Activated CD4-positive, alpha-beta T cell treated with anti-CD3 and anti-CD28 coated beads, Interleukin-2, amount 10 ng/mL, durations not matched to agents 7 days and 5 days (primary cell): ENCODE results near the gene NUDT21. TPM values are rescaled to one million over a fixed set of nuclear protein-coding genes. Genes with fewer than 3 reads are reported as not detected.
"Not testable (repeated sequence)": the region's sequence is repeated elsewhere in the genome, so short reads cannot be mapped to it uniquely, and the experiment has no call there.

Experiments
- CTCF ChIA-PET: fragments of 350-600 bp; sonication (Branson Sonifier 250); formaldehyde crosslinking; loops from one replicate; lab custom pipeline; 2021; ENCODE audit warnings: antibody characterized with exemption; lab: Charles Lee
- POLR2A ChIA-PET: fragments of 350-600 bp; sonication (Branson Sonifier 250); formaldehyde crosslinking; loops from one replicate; lab custom pipeline; 2021; ENCODE audit warnings: antibody characterized with exemption; lab: Charles Lee
- DNase-seq: peaks from one replicate; pipeline ENCODE4 v3.0.0-alpha.2; 2020
- H3K27ac Mint-ChIP-seq: one replicate; pipeline ENCODE4 v1.8.0; 2021; ENCODE audit warnings: mild to moderate bottlenecking, moderate library complexity, mixed read lengths
- H3K27me3 Mint-ChIP-seq: one replicate; pipeline ENCODE4 v1.8.0; 2021; ENCODE audit warnings: mixed read lengths
- H3K36me3 Mint-ChIP-seq: one replicate; pipeline ENCODE4 v1.8.0; 2021; ENCODE audit warnings: low read depth, mixed read lengths
- H3K4me1 Mint-ChIP-seq: one replicate; pipeline ENCODE4 v1.8.0; 2021; ENCODE audit warnings: mixed read lengths
- H3K4me3 Mint-ChIP-seq: one replicate; pipeline ENCODE4 v1.8.0; 2021; ENCODE audit warnings: mild to moderate bottlenecking, moderate library complexity, mixed read lengths
- H3K9me3 Mint-ChIP-seq: one replicate; pipeline ENCODE4 v1.8.0; 2021; ENCODE audit warnings: mixed read lengths
- total RNA-seq, 2 experiments: library from RNA; stranded (reverse); gene quantifications; one replicate each; pipeline ENCODE4 v1.2.3, GENCODE V29; 2021

The NUDT21 gene
- total RNA-seq: 100 to 1,000 TPM; 213 to 241 TPM

DNA sequence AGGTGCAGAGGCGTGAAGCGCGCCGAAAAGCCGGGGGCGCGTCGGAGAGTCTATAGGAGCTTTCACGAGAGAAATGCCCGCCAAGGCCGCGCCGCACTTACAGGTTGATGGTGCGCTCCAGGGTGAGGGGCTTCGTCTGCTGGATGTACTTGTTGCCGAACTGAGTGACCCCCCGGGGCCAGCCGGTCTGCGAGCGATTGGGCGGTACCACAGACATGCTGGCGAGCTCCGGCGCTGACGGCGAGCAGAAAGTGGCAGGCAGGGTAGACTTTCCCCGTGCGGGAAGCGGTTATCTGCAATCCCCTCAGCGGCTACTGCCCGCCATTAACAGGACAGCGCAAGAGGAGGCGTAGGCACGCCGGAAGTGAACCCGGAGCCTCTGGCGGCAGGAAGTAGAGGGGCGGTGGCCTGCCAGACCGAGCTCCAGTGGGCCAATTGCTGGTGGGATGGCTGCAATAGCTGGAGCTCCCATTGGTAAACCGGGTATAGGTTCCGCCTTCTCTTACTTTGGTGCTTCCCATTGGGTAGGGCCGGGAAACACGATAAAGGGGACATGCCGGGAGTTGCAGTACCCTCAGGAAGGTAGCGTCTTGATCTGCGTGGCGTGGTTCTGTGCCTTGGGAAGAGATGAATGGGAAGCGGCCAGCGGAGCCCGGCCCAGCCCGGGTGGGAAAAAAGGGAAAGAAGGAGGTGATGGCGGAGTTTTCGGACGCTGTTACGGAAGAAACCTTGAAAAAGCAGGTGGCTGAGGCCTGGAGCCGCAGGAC lies at the start of gene NUDT21, which contains the start of gene OGFOD1:
Gene NUDT21 (minus strand): TSS at position 347 of the 767 bp plus-strand sequence. CDS start 130 bp downstream, at position 217.
Gene OGFOD1 (plus strand): TSS at position 569 of the 767 bp plus-strand sequence. CDS start 59 bp downstream, at position 628.
- Mint-ChIP-seq H3K27ac (peak within 1 kb of the TSS; percentile 95), H3K4me3 (peak within 1 kb of the TSS; percentile 93), H3K27me3 (no peaks in the 10 kb centered on the region), H3K9me3 (no peaks in the 10 kb centered on the region), H3K36me3 (peaks cover 47% of the 10 kb centered on the region), H3K4me1 (peaks cover 57% of the 10 kb centered on the region)
- ChIA-PET CTCF (interaction anchor here (0.7 to 1.4 kb wide), 4 partner anchors 9 to 24 kb away, joined by 3 to 6 read pairs (median 4); no protein-coding TSS in a partner anchor), POLR2A (interaction anchor here (0.6 kb wide), 1 partner anchor 70 kb away, joined by 3 read pairs; no protein-coding TSS in a partner anchor)
- DNase-seq: peak; percentile 96

DNA sequence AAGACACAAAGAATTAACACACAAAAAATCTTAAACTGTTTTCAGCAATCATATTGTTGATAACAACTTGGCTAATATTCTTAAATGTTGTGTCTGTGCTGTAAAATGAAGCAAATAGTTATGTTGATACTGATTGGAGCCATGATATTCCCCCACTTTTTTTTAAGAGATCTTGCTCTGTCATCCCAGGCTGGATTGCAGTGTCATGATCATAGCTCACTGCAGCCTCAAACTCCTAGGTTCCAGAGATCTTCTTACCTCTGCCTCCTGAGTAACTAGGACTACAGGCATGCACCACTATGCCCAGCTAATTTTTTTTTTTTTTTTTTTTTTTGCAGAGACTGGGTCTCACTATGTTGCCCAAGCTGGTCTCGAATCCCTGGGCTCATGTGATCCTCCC lies 42.7 kb upstream of the NUDT21 start:
- Mint-ChIP-seq H3K4me3 (no peak overlapping the region), H3K27ac (no peak overlapping the region), H3K9me3 (no peaks in the 10 kb centered on the region), H3K36me3 (peaks cover 16% of the 10 kb centered on the region), H3K4me1 (no peaks in the 10 kb centered on the region), H3K27me3 (no peaks in the 10 kb centered on the region)
- CTCF ChIA-PET: interaction anchor here (0.6 kb wide), 1 partner anchor 27 kb away, joined by 3 read pairs; no protein-coding TSS in a partner anchor
- POLR2A ChIA-PET: no interaction called here
- DNase-seq: no peak

DNA sequence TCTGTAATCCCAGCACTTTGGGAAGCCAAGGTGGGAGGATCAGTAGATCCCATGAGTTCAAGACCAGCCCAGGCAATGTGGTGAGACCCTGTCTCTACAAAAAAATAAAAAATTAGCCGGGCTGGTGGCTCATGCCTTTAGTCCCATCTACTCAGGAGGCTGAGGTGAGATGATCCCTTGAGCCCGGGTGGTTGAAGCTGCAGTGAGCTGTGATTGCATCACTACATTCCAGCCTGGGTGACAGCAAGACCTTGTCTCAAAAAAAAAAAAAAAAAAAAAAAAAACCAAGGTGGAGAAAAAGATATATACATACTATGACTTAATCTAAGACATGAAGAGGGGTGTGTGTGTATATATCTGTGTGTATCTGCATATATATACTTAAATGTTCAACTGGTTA lies 42.0 kb upstream of the NUDT21 start:
- Mint-ChIP-seq H3K27ac (no peak overlapping the region), H3K27me3 (no peaks in the 10 kb centered on the region), H3K4me1 (no peaks in the 10 kb centered on the region), H3K4me3 (no peak overlapping the region), H3K9me3 (no peaks in the 10 kb centered on the region), H3K36me3 (peaks cover 12% of the 10 kb centered on the region)
- DNase-seq: no peak
- ChIA-PET CTCF (no interaction called here), POLR2A (no interaction called here)

DNA sequence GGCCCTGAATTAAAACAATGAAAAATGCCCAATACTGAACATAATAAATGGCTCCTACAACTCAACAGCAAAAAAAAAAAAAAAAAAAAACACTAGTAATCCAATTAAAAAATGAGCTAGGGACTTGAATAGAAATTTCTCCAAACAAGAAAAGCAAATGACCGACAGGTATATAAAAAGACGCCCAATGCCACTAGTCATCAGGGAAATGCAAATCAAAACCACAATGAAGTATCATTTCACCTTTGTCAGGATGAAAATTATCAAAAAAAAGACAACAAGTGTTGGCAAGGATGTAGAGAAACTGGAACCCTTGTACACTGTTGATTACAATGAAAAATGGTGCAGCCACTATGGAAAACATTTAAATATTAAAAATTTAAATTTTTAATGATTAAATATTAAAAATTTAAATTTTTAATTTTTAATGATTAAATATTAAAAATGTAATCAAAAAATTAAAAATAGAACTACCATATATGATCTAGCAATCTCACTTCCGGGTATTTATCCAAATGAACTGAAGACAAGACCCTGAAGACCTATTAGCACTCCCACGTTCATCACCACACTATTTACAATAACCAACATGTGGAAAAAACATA lies 40.6 kb upstream of the NUDT21 start:
- Mint-ChIP-seq H3K36me3 (peaks cover 5% of the 10 kb centered on the region), H3K9me3 (no peaks in the 10 kb centered on the region), H3K27ac (no peak overlapping the region), H3K4me1 (no peaks in the 10 kb centered on the region), H3K4me3 (no peak overlapping the region), H3K27me3 (no peaks in the 10 kb centered on the region)
- POLR2A ChIA-PET: no interaction called here
- CTCF ChIA-PET: interaction anchor here (0.7 kb wide), 1 partner anchor 21 kb away, joined by 3 read pairs; no protein-coding TSS in a partner anchor
- no peak for DNase-seq

DNA sequence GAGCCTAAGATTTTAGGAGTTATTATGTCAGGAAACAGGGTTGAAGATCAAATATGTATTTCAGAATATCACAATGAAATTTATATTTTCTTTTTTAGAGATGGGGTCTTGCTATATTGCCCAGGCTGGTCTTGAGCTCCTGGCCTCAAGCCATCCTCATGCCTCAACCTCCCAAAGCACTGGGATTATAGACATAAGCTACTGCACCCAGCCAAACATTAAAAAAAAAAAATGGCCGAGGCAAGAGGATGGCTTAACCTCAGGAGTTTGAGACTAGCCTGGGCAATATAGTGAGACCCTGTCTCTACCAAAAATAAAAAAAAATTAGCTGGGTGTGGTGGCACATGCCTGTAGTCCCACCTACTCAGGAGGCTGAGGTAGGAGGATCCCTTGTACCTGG lies 37.7 kb upstream of the NUDT21 start:
- POLR2A ChIA-PET, H3K4me1 Mint-ChIP-seq, H3K27me3 Mint-ChIP-seq, H3K4me3 Mint-ChIP-seq, H3K9me3 Mint-ChIP-seq, H3K36me3 Mint-ChIP-seq, H3K27ac Mint-ChIP-seq, DNase-seq: not testable (repeated sequence)
- CTCF ChIA-PET: interaction anchor here (1.3 kb wide), 1 partner anchor 21 kb away, joined by 3 read pairs; no protein-coding TSS in a partner anchor

DNA sequence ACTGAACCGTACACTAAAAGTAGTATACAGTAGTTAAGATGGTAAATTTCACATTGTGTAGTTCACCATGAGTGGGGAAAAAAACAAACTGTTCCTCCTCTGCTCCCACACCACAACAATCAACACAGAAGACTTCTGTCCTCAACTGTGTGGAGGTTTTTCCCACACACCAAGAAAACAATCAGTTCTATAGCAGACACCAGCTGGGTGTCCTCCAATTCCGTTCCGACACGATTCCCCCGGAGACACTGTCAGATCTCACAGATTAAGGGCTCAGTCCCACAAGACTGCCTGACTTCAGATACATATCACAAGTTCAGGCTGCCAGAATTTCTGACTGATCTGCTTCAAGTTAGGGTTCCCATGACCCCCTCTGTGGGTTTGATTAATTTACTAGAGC lies 36.9 kb upstream of the NUDT21 start:
- ChIA-PET CTCF (no interaction called here), POLR2A (no interaction called here)
- Mint-ChIP-seq H3K27ac (no peak overlapping the region), H3K4me1 (no peaks in the 10 kb centered on the region), H3K27me3 (no peaks in the 10 kb centered on the region), H3K9me3 (no peaks in the 10 kb centered on the region), H3K36me3 (peaks cover 5% of the 10 kb centered on the region), H3K4me3 (no peak overlapping the region)
- DNase-seq: no peak

DNA sequence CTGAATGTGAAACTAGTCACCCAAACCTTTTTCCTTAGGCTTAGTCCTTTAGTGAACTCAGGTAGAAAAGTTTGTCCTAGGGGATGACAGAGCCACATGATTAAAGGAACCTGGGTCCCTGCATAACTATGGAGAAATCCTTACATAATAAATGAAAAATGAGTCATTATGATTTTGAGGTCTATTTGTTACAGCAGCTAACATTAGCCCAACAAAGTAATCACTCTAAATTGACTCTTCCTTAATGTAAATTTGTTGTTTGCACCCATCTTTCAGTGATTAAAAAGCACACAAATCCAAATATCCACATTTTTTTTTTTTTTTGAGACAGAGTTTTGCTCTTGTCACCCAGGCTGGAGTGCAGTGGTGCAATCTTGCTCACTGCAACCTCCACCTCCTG lies 32.3 kb upstream of the NUDT21 start:
- H3K27ac Mint-ChIP-seq: no peak overlapping the region
- POLR2A ChIA-PET: no interaction called here
- H3K4me3 Mint-ChIP-seq: no peak overlapping the region
- CTCF ChIA-PET: interaction anchor here (0.6 to 1.3 kb wide), 2 partner anchors 11 to 258 kb away, joined by 4 read pairs; no protein-coding TSS in a partner anchor
- no peak for DNase-seq
- no peaks in the 10 kb centered on the region for H3K4me1 Mint-ChIP-seq
- H3K27me3 Mint-ChIP-seq: no peaks in the 10 kb centered on the region
- H3K9me3 Mint-ChIP-seq: no peaks in the 10 kb centered on the region
- peaks cover 17% of the 10 kb centered on the region for H3K36me3 Mint-ChIP-seq

DNA sequence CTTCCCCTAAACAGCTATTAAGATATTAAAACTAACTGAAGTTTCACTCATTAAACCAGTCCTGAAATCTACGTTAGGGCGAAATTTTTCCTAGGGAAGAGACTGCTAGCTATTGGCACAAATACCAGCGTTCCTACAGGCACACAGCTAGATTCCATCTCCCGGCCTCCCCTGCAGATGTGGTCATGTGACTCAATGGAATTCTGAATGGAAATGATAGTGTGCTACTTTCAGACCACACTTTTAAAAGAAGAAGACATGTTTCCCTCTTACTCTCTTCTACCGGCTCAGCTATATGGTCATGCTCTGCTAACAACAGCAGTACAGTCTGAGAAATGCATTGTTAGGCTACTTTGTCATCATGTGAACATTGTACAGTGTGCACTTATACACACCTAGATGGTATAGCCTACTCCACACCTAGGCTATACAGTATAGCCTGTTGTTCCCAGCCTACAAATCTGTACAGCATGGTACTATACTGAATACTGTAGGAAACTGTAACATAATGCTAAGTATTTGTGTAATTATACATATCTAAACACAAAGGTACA lies 31.6 kb upstream of the NUDT21 start:
- no peaks in the 10 kb centered on the region for H3K27me3 Mint-ChIP-seq
- no peak for DNase-seq
- CTCF ChIA-PET: interaction anchor here (1.3 kb wide), 1 partner anchor 10 kb away, joined by 4 read pairs; no protein-coding TSS in a partner anchor
- H3K27ac Mint-ChIP-seq: no peak overlapping the region
- no peaks in the 10 kb centered on the region for H3K4me1 Mint-ChIP-seq
- POLR2A ChIA-PET: no interaction called here
- no peaks in the 10 kb centered on the region for H3K9me3 Mint-ChIP-seq
- peaks cover 17% of the 10 kb centered on the region for H3K36me3 Mint-ChIP-seq
- no peak overlapping the region for H3K4me3 Mint-ChIP-seq

DNA sequence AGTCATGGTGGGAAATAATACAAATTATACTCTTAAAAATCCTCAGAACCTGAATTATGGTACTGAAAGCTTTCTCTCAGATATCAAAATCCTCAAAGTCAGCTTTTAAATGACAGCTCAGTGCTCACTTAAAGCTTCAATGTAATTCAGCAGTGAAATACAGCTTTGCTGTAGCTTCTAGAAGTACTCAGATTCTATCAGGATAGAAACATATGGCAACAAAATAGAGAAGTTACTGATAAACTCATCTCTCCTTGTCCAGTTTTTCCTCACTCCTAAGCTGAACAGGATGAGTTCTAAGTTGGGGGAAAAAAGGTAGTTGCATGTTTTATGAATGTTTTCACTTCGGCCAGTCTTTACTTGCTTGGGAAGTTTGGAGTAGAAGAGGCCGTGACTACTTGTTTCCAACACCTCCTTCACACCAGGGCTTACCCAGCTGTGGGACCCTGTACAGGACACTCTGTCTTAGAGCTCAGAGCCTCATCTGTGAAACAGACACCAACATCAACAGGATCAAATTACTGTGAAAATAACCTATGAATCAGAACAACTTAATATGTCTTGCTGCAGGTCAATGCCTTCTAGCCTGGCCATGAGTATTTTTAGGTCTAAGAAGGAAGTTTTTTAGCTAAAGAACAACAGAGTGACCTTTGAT lies 30.5 kb upstream of the NUDT21 start:
- Mint-ChIP-seq H3K9me3 (no peaks in the 10 kb centered on the region), H3K27ac (no peak overlapping the region), H3K4me3 (no peak overlapping the region), H3K4me1 (peaks cover 7% of the 10 kb centered on the region), H3K27me3 (no peaks in the 10 kb centered on the region), H3K36me3 (peaks cover 26% of the 10 kb centered on the region)
- ChIA-PET CTCF (interaction anchor here (1.4 kb wide), 1 partner anchor 22 kb away, joined by 4 read pairs; no protein-coding TSS in a partner anchor), POLR2A (no interaction called here)
- DNase-seq: no peak

DNA sequence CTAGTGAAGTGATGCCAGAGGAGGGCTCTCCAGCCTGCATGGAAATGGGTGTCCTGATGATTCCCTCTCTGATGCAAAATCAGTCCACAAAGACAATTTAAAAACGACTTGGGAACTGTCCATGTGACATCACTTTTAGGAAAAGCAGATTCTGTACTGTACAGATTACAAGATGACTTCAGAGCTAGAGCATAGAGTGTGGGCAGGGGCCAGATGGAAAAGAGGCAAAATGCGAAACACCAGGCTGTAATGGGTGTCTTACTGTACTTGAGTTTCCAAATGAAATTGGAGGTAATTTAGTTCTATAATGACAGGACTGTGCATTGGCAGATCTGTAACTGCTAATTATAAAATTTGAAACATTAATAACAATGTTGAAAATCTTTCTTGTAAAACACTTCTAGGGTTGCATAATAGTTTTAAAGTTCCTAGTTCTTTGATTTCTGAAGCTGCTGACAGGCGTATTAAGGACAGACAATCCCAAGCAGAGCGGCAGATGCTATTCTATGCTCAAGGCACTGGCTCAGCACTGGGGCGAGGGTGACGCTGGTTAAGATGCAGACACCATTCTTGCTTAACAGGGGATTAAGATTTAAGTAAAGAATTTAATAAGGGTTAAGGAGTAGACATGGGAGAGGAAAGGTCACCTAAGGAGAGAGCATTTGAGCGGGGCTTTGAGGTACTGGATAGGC lies 29.8 kb upstream of the NUDT21 start:
- H3K4me3 Mint-ChIP-seq: no peak overlapping the region

DNA sequence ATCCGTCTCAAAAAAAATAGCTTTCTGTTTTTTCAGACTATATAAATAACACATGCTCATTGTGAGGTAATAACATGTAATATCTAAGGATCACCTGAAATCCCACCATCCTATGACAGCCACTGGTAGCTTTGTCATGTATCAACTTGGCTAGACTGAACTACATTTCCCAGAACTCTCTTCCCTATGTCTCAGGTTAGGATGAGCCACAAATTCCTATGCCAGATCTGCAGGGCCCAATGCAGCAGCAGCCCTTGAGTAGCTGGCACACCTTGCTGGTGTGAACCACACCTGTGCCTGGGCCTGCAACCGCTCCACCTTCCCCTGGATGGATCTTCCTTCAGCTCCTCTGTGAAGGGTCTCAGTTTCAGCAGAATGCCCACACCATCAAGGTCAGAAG lies 28.3 kb upstream of the NUDT21 start:
- no peaks in the 10 kb centered on the region for H3K9me3 Mint-ChIP-seq
- H3K4me3 Mint-ChIP-seq: no peak overlapping the region
- H3K27ac Mint-ChIP-seq: no peak overlapping the region
- ChIA-PET CTCF (no interaction called here), POLR2A (no interaction called here)
- no peaks in the 10 kb centered on the region for H3K27me3 Mint-ChIP-seq
- peaks cover 40% of the 10 kb centered on the region for H3K36me3 Mint-ChIP-seq
- no peak for DNase-seq
- H3K4me1 Mint-ChIP-seq: peaks cover 10% of the 10 kb centered on the region

More for the DNA sequence above, 29.8 kb upstream of the NUDT21 start:
- no peak for DNase-seq
- CTCF ChIA-PET: interaction anchor here (1.4 kb wide), 1 partner anchor 21 kb away, joined by 4 read pairs; no protein-coding TSS in a partner anchor
- Mint-ChIP-seq H3K36me3 (peaks cover 30% of the 10 kb centered on the region), H3K9me3 (no peaks in the 10 kb centered on the region), H3K4me1 (peaks cover 10% of the 10 kb centered on the region), H3K27ac (no peak overlapping the region), H3K27me3 (no peaks in the 10 kb centered on the region)
- POLR2A ChIA-PET: no interaction called here
